ENCODE measurements around the gene ARTN. TPM values are rescaled to one million over a fixed set of nuclear protein-coding genes. Genes with fewer than 3 reads are reported as not detected.

Gene ARTN
- total RNA-seq, 1 donor = not detected

GRCh38 chr1:43969746-43970466 is 36.3 kb downstream of the ARTN start, which contains the start of gene DPH2:
DPH2 (plus strand) TSS chr1:43970010; CDS start chr1:43970176, 166 bp downstream.
- H3K27ac ChIP-seq (ENCODE audit: low read depth, low read length) = peak within 1 kb of the TSS; percentile 56
- DNase-seq (ENCODE audit: insufficient read length, low spot score, missing footprints) = peak; percentile 100
- peak; percentile 6 for TF ChIP-seq CTCF (IDR thresholded peaks at IDR 0.05; ENCODE audit: extremely low read depth, low read depth, low read length)
- H3K4me2 ChIP-seq (ENCODE audit: insufficient read depth, low read length) = peak within 1 kb of the TSS; percentile 89
- H3K36me3 ChIP-seq (ENCODE audit: insufficient read depth, low read length) = peaks cover 17% of the 10 kb centered on the region
- H3K4me1 ChIP-seq (ENCODE audit: insufficient read depth, low read length) = peaks cover 13% of the 10 kb centered on the region
- no peaks in the 10 kb centered on the region for H3K27me3 ChIP-seq (ENCODE audit: insufficient read depth, low read length)
- peak within 1 kb of the TSS; percentile 99 for H3K4me3 ChIP-seq (ENCODE audit: insufficient read depth, low read length)
- H2AFZ ChIP-seq (ENCODE audit: low read length) = peak within 1 kb of the TSS; percentile 95
- peaks cover 21% of the 10 kb centered on the region for H3K79me2 ChIP-seq (ENCODE audit: insufficient read depth, low read length)
- no peaks in the 10 kb centered on the region for H3K9me3 ChIP-seq (ENCODE audit: low read depth, low read length)
- H4K20me1 ChIP-seq (ENCODE audit: insufficient read depth, low read length) = no peaks in the 10 kb centered on the region

GRCh38 chr1:43970502-43970901 is 36.9 kb downstream of the ARTN start:
- peaks cover 27% of the 10 kb centered on the region for H3K79me2 ChIP-seq (ENCODE audit: insufficient read depth, low read length)
- peak overlapping the region; percentile 56 for H3K27ac ChIP-seq (ENCODE audit: low read depth, low read length)
- peaks cover 14% of the 10 kb centered on the region for H3K4me1 ChIP-seq (ENCODE audit: insufficient read depth, low read length)
- peak; percentile 82 for DNase-seq (ENCODE audit: insufficient read length, low spot score, missing footprints)
- no peak for TF ChIP-seq CTCF (IDR thresholded peaks at IDR 0.05; ENCODE audit: extremely low read depth, low read depth, low read length)
- H3K27me3 ChIP-seq (ENCODE audit: insufficient read depth, low read length) = no peaks in the 10 kb centered on the region
- H3K36me3 ChIP-seq (ENCODE audit: insufficient read depth, low read length) = peaks cover 17% of the 10 kb centered on the region
- peak overlapping the region; percentile 89 for H3K4me2 ChIP-seq (ENCODE audit: insufficient read depth, low read length)
- H4K20me1 ChIP-seq (ENCODE audit: insufficient read depth, low read length) = peaks cover 3% of the 10 kb centered on the region
- peak overlapping the region; percentile 99 for H3K4me3 ChIP-seq (ENCODE audit: insufficient read depth, low read length)
- H2AFZ ChIP-seq (ENCODE audit: low read length) = peak overlapping the region; percentile 95
- no peaks in the 10 kb centered on the region for H3K9me3 ChIP-seq (ENCODE audit: low read depth, low read length)

- no peak for DNase-seq (ENCODE audit: insufficient read length, low spot score, missing footprints)
- H3K4me3 ChIP-seq (ENCODE audit: insufficient read depth, low read length) = peak overlapping the region; percentile 99
Measured at GRCh38 chr1:43970911-43971310, 37.3 kb downstream of the ARTN start.

More at GRCh38 chr1:43970911-43971310, 37.3 kb downstream of the ARTN start:
- H2AFZ ChIP-seq (ENCODE audit: low read length) = no peak overlapping the region
- TF ChIP-seq CTCF (IDR thresholded peaks at IDR 0.05; ENCODE audit: extremely low read depth, low read depth, low read length) = no peak
- H3K4me2 ChIP-seq (ENCODE audit: insufficient read depth, low read length) = peak overlapping the region; percentile 89
- no peaks in the 10 kb centered on the region for H3K9me3 ChIP-seq (ENCODE audit: low read depth, low read length)
- H3K79me2 ChIP-seq (ENCODE audit: insufficient read depth, low read length) = peaks cover 31% of the 10 kb centered on the region
- H3K36me3 ChIP-seq (ENCODE audit: insufficient read depth, low read length) = peaks cover 17% of the 10 kb centered on the region
- H4K20me1 ChIP-seq (ENCODE audit: insufficient read depth, low read length) = peaks cover 7% of the 10 kb centered on the region
- H3K27ac ChIP-seq (ENCODE audit: low read depth, low read length) = no peak overlapping the region
- H3K4me1 ChIP-seq (ENCODE audit: insufficient read depth, low read length) = peaks cover 18% of the 10 kb centered on the region
- no peaks in the 10 kb centered on the region for H3K27me3 ChIP-seq (ENCODE audit: insufficient read depth, low read length)
